Measurements from ENCODE around the gene SPATA3.

- TF ChIP-seq CTCF (IDR thresholded peaks at IDR 0.05) (peak; percentile 83 to 96 (median 89)), POLR2A (IDR thresholded peaks at IDR 0.05) (no peak)
Measured at GRCh38 chr2:230987137-230988020, 8.5 kb upstream of the SPATA3 start.
